Activated T-cell treated with anti-CD3 and anti-CD28 coated beads, Interleukin-2, amount 50 U/mL, for 72 hours (primary cell): Measurements from ENCODE around the gene SRGN. TPM values are rescaled to one million over a fixed set of nuclear protein-coding genes. Genes with fewer than 3 reads are reported as not detected.
"Not testable (repeated sequence)": the region's sequence is repeated elsewhere in the genome, so short reads cannot be mapped to it uniquely, and the experiment has no call there.

Experiments used
- ATAC-seq, 2 donors: fragments of 150-1000 bp; cut with Tn5 transposase; replicated peaks in 1 of 2; 2 replicates each; pipeline ENCODE4 v1.10.0; 2021; ENCODE audit warnings: moderate library complexity in 2 of 2, mild to moderate bottlenecking in 1 of 2
- DNase-seq, 2 donors: peaks; one replicate each; pipeline ENCODE4 v3.0.0; 2021 to 2022; ENCODE audit warnings: mixed read lengths in 1 of 2
- H3K27ac Mint-ChIP-seq: one replicate; pipeline ENCODE4 v1.8.0; 2022; ENCODE audit warnings: mild to moderate bottlenecking, moderate library complexity, mixed read lengths
- H3K27me3 Mint-ChIP-seq: one replicate; pipeline ENCODE4 v1.8.0; 2022; ENCODE audit warnings: low read depth, mixed read lengths
- H3K36me3 Mint-ChIP-seq, 2 donors: one replicate each; pipeline ENCODE4 v1.8.0; 2022; ENCODE audit warnings: mixed read lengths in 2 of 2, mild to moderate bottlenecking in 1 of 2; ENCODE audit not compliant: insufficient read depth in 2 of 2
- H3K4me1 Mint-ChIP-seq: one replicate; pipeline ENCODE4 v1.8.0; 2022; ENCODE audit warnings: low read depth, mixed read lengths
- H3K4me3 Mint-ChIP-seq, 2 donors: one replicate each; pipeline ENCODE4 v1.8.0; 2022; ENCODE audit warnings: mild to moderate bottlenecking in 2 of 2, mixed read lengths in 2 of 2, moderate library complexity in 2 of 2
- H3K9me3 Mint-ChIP-seq, 2 donors: one replicate each; pipeline ENCODE4 v1.8.0; 2022; ENCODE audit warnings: mixed read lengths in 2 of 2
- total RNA-seq, 2 donors: library from RNA; stranded (reverse); gene quantifications; one replicate each; pipeline ENCODE4 v1.2.3, GENCODE V29; 2022

Gene SRGN
- total RNA-seq, 2 donors from 2014 or later, result 439 to 902 TPM

DNA sequence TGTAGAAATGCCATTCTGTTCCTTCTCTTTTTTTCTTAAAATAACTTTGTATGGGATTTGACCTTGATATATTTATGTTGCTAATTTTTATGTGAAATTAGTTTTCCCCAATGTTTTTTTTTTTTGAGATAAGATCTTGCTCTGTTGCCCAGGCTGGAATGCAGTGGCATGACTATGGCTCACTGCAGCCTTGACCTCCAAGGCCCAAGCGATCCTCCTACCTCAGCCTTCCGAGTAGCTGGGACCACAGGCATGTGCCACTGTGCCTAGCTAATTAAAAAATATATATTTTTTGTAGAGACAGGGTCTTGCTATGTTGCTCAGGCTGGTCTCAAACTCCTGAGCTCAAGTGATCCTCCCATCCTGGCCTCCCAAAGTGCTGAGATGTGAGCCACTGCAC, 52.1 kb downstream of the SRGN start:
- H3K27ac Mint-ChIP-seq, result no peak overlapping the region
- H3K4me3 Mint-ChIP-seq, result no peak overlapping the region
- ATAC-seq (no peak), DNase-seq (no peak)
- no peaks in the 10 kb centered on the region for H3K9me3 Mint-ChIP-seq
- H3K27me3 Mint-ChIP-seq, result no peaks in the 10 kb centered on the region
- H3K36me3 Mint-ChIP-seq, result peaks cover 0 to 4% of the 10 kb centered on the region in 2 donors
- H3K4me1 Mint-ChIP-seq, result peaks cover 6% of the 10 kb centered on the region

- peaks cover 13% of the 10 kb centered on the region for H3K4me1 Mint-ChIP-seq
- no peak overlapping the region for H3K27ac Mint-ChIP-seq
- ATAC-seq, result no peak
- peaks cover 0 to 1% of the 10 kb centered on the region in 2 donors for H3K36me3 Mint-ChIP-seq
- H3K27me3 Mint-ChIP-seq, result no peaks in the 10 kb centered on the region
- H3K9me3 Mint-ChIP-seq, result peaks cover 0 to 2% of the 10 kb centered on the region in 2 donors
- H3K4me3 Mint-ChIP-seq, result no peak overlapping the region
- no peak for DNase-seq
Measured at GRCh38 chr10:69141304-69141703, 53.4 kb downstream of the SRGN start.

GRCh38 chr10:69142074-69142473, 54.2 kb downstream of the SRGN start:
- H3K9me3 Mint-ChIP-seq, H3K4me3 Mint-ChIP-seq, ATAC-seq, H3K27me3 Mint-ChIP-seq, H3K36me3 Mint-ChIP-seq, DNase-seq, H3K27ac Mint-ChIP-seq: not testable (repeated sequence)
- peaks cover 21% of the 10 kb centered on the region for H3K4me1 Mint-ChIP-seq

GRCh38 chr10:69142983-69143382, 55.1 kb downstream of the SRGN start:
- H3K9me3 Mint-ChIP-seq, result peaks cover 0 to 2% of the 10 kb centered on the region in 2 donors
- no peak overlapping the region for H3K4me3 Mint-ChIP-seq
- peak overlapping the region; percentile 50 for H3K27ac Mint-ChIP-seq
- no peaks in the 10 kb centered on the region for H3K36me3 Mint-ChIP-seq
- DNase-seq (no peak), ATAC-seq (no peak)
- H3K4me1 Mint-ChIP-seq, result peaks cover 23% of the 10 kb centered on the region
- no peaks in the 10 kb centered on the region for H3K27me3 Mint-ChIP-seq

- H3K4me1 Mint-ChIP-seq, result peaks cover 18% of the 10 kb centered on the region
- no peaks in the 10 kb centered on the region for H3K27me3 Mint-ChIP-seq
- no peak for ATAC-seq
Measured at GRCh38 chr10:69145329-69145728, 57.4 kb downstream of the SRGN start.

DNA sequence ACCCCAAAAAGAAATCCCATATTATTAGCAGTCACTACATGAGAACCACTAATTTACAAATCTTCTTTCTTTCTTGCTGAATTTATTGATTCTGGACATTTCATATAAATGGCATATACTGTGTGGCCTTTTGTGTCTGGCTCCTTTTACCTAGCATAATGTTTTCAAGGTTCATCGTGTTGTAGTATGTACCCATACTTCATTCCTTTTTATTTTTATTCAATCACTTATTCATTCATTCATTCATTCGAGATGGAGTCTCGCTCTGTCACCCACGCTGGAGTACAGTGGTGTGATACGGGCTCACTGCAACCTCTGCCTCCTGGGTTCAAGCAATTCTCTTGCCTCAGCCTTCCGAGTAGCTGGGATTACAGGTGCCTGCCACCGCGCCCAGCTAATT, 58.0 kb downstream of the SRGN start:
- no peaks in the 10 kb centered on the region for H3K36me3 Mint-ChIP-seq
- H3K9me3 Mint-ChIP-seq, result peaks cover 0 to 2% of the 10 kb centered on the region in 2 donors
- DNase-seq (no peak), ATAC-seq (no peak)
- H3K27ac Mint-ChIP-seq, result no peak overlapping the region
- no peaks in the 10 kb centered on the region for H3K27me3 Mint-ChIP-seq
- no peak overlapping the region for H3K4me3 Mint-ChIP-seq
- H3K4me1 Mint-ChIP-seq, result peaks cover 18% of the 10 kb centered on the region

More at GRCh38 chr10:69145329-69145728, 57.4 kb downstream of the SRGN start:
- no peak overlapping the region for H3K4me3 Mint-ChIP-seq
- no peak overlapping the region for H3K27ac Mint-ChIP-seq
- peaks cover 0 to 2% of the 10 kb centered on the region in 2 donors for H3K9me3 Mint-ChIP-seq
- DNase-seq, result no peak
- no peaks in the 10 kb centered on the region for H3K36me3 Mint-ChIP-seq

DNA sequence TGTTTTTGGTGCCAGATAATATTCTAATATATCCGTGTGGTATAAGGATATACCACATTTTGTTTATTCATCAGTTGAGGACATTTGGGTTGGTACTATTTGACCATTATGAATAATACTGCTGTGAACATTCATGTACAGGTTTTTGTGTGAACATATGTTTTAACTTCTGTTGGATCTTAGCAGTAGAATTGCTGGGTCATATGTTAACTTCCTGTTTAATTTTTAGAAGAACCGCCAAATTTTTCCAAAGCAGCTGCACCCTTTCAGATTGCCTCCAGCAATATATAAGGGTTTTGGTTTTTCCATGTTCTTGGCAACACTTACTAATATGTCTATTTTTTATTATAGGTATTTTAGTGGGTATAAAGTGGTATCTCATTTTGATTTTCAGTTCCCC, 58.9 kb downstream of the SRGN start:
- Mint-ChIP-seq H3K27ac (peak overlapping the region; percentile 90), H3K4me3 (no peak overlapping the region), H3K36me3 (no peaks in the 10 kb centered on the region), H3K27me3 (no peaks in the 10 kb centered on the region), H3K4me1 (peaks cover 18% of the 10 kb centered on the region), H3K9me3 (peaks cover 0 to 2% of the 10 kb centered on the region in 2 donors)
- DNase-seq (no peak), ATAC-seq (no peak)

DNA sequence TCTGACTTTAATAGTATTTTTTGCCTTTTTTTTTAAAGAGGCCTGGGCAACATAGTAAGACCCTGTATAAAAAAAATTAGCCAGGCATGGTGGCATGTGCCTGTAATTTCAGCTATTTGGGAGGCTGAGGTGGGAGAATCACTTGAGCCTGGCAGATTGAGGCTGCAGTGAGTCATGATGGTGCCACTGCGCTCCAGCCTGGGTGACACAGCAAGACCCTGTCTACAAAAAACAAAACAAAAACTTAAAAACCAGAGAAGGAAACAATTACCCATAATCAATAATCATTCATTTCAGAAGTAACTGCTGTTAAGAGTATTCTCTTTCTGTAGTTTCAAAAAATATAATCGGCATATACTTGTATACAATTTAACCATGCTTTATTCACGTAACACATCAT, 64.1 kb downstream of the SRGN start:
- Mint-ChIP-seq H3K4me1 (peaks cover 5% of the 10 kb centered on the region), H3K27me3 (no peaks in the 10 kb centered on the region), H3K27ac (peak overlapping the region; percentile 59), H3K9me3 (no peaks in the 10 kb centered on the region), H3K4me3 (no peak overlapping the region), H3K36me3 (no peaks in the 10 kb centered on the region)
- ATAC-seq, result peak in 1 of 2 donors; percentile 26
- DNase-seq, result peak; percentile 7 to 8

DNA sequence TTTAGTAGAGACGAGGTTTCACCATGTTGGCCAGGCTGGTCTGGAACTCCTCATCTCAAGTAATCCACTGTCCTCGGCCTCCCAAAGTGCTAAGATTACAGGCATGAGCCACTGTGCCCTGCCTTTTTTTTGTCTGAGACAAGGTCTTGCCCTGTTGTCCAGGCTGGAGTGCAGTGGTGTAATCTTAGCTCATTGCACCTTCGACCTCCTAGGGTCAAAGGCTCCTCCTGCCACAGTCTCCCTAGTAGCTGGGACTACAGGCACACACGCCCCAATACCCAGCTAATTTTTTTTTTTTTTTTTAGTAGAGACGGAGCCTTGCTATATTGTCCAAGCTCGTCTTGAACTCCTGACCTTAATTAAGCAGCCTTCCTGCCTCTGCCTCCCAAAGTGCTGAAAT, 65.3 kb downstream of the SRGN start:
- H3K36me3 Mint-ChIP-seq, result no peaks in the 10 kb centered on the region

More for the DNA sequence above, 65.3 kb downstream of the SRGN start:
- DNase-seq, result no peak
- Mint-ChIP-seq H3K27ac (no peak overlapping the region), H3K4me1 (no peaks in the 10 kb centered on the region), H3K9me3 (no peaks in the 10 kb centered on the region), H3K4me3 (no peak overlapping the region), H3K27me3 (no peaks in the 10 kb centered on the region)
- no peak for ATAC-seq

Other genes with a start within 250 kb of the SRGN start
- gene DDX50, start 186.8 kb upstream of the SRGN start, total RNA-seq, result 10 to 100 TPM; 61.8 to 62.8 TPM
- gene DDX21, start 131.9 kb upstream of the SRGN start, total RNA-seq, result 100 to 1,000 TPM; 138 to 148 TPM
- gene KIFBP, start 99.3 kb upstream of the SRGN start, total RNA-seq, result 10 to 100 TPM; 16.3 to 17.5 TPM
- gene VPS26A, start 36.1 kb downstream of the SRGN start, total RNA-seq, result 10 to 100 TPM; 39.0 to 39.1 TPM
- 10 to 100 TPM; 65.2 to 67.5 TPM for gene SUPV3L1, start 92.1 kb downstream of the SRGN start, total RNA-seq
- 1 to 10 TPM in 1 of 2 donors, under 1 TPM in 1; 0.62 to 1.6 TPM for gene HKDC1, start 132.2 kb downstream of the SRGN start, total RNA-seq
- gene HK1, start 190.4 kb downstream of the SRGN start, total RNA-seq, result 100 to 1,000 TPM; 143 to 149 TPM